HepG2 (cell line): Measurements from ENCODE around the gene CYP46A1. TPM values are rescaled to one million over a fixed set of nuclear protein-coding genes. Genes with fewer than 3 reads are reported as not detected.
A peak's percentile ranks its signal among the peaks of the same experiment; 100 is the strongest.

Experiments used
- ATAC-seq: fragments of 200-7000 bp; cut with Tn5 transposase; 3 replicates; pipeline ENCODE4 v1.9.1; 2020; ENCODE audit warnings: mild to moderate bottlenecking, moderate library complexity
- BruUV-seq: library from RNA; stranded (reverse); fragments of 400-500 nt; replicated peaks from 2 replicates; lab custom pipeline; 2021; lab: Mats Ljungman, UMichigan
- CTCF ChIA-PET: fragments of 300-600 bp; formaldehyde crosslinking; extraction: SDS; loops from one replicate; lab custom pipeline; 2021; ENCODE audit warnings: low total read pairs, inconsistent platforms, low intra/inter-chr PET ratio; lab: Yijun Ruan, JAX
- POLR2A ChIA-PET: fragments of 350-600 bp; sonication (Branson Sonifier 250); formaldehyde crosslinking; loops from one replicate; lab custom pipeline; 2020; ENCODE audit warnings: antibody characterized with exemption, inconsistent platforms; lab: Yijun Ruan, JAX
- DNase-seq: peaks from one replicate; pipeline ENCODE4 v3.0.0-alpha.2; 2015; ENCODE audit warnings: low spot score
- FAIRE-seq: peaks from 3 replicates; lab custom pipeline; 2011; peaks lifted over from hg19 to GRCh38; lab: Jason Lieb, UNC
- H2AFZ ChIP-seq: one replicate; pipeline ENCODE4 v1.6.1; 2011; ENCODE audit warnings: low read length, inconsistent platforms
- H3K27ac ChIP-seq: fragments of 300-600 bp; 3 replicates; pipeline ENCODE4 v1.8.0; 2011; ENCODE audit warnings: mixed run types, mild to moderate bottlenecking, mixed read lengths, low read length, inconsistent platforms; ENCODE audit not compliant: insufficient read depth; ENCODE audit errors: extremely low read length
- H3K27me3 ChIP-seq, 2 experiments: fragments of 200-600 bp in 1 of 2; 2 replicates in 1 of 2; 3 replicates in 1 of 2; pipeline versions ENCODE4 v1.6.0 to v1.8.0; 2011; ENCODE audit warnings: low read length in 2 of 2, mild to moderate bottlenecking in 2 of 2, moderate library complexity in 2 of 2, inconsistent platforms in 1 of 2; ENCODE audit not compliant: insufficient read depth in 2 of 2, control insufficient read depth in 1 of 2
- H3K36me3 ChIP-seq, 2 experiments: fragments of 200-600 bp in 1 of 2; replicated peaks in 1 of 2; 2 replicates in 1 of 2; 3 replicates in 1 of 2; pipeline versions ENCODE4 v1.5.1 to v1.8.0; 2011; ENCODE audit warnings: low read length in 2 of 2, inconsistent platforms in 1 of 2; ENCODE audit not compliant: insufficient read depth in 2 of 2, control insufficient read depth in 1 of 2
- H3K4me1 ChIP-seq: 2 replicates; pipeline ENCODE4 v1.5.1; 2012; ENCODE audit warnings: low read length, inconsistent platforms; ENCODE audit not compliant: insufficient read depth
- H3K4me2 ChIP-seq: 2 replicates; pipeline ENCODE4 v1.6.0; 2011; ENCODE audit warnings: low read depth, low read length, inconsistent platforms
- H3K4me3 ChIP-seq, 3 experiments: fragments of 200-600 bp in 1 of 3; sonication (generic), shearing (Covaris generic) in 1 of 3; replicated peaks in 1 of 3; 2 replicates each; pipeline ENCODE4 v1.5.1; 2011 to 2016; ENCODE audit warnings: low read length in 3 of 3, inconsistent platforms in 2 of 3, low read depth in 2 of 3, mild to moderate bottlenecking in 2 of 3, control low read depth in 1 of 3, mixed read lengths in 1 of 3; ENCODE audit not compliant: insufficient read depth in 1 of 3
- H3K79me2 ChIP-seq: one replicate; pipeline ENCODE4 v1.6.1; 2011; ENCODE audit warnings: low read length, inconsistent platforms; ENCODE audit not compliant: insufficient read depth
- H3K9ac ChIP-seq: 2 replicates; pipeline ENCODE4 v1.6.0; 2011; ENCODE audit warnings: mild to moderate bottlenecking, low read depth, low read length, inconsistent platforms; ENCODE audit not compliant: insufficient read depth
- H3K9me3 ChIP-seq: 2 replicates; pipeline ENCODE4 v1.5.1; 2012; ENCODE audit warnings: mild to moderate bottlenecking, low read length
- H4K20me1 ChIP-seq: 2 replicates; pipeline ENCODE4 v1.6.0; 2011; ENCODE audit warnings: inconsistent platforms, mild to moderate bottlenecking, low read length, moderate library complexity; ENCODE audit not compliant: insufficient read depth
- ARNT ChIP-seq: fragments of 450-650 bp; IDR thresholded peaks from 2 replicates; pipeline ENCODE4 v1.6.1; 2017
- DMAP1 ChIP-seq: IDR thresholded peaks from 2 replicates; pipeline ENCODE4 v1.6.1; 2016
- KLF6 ChIP-seq: IDR thresholded peaks from 2 replicates; pipeline ENCODE4 v1.8.0; 2016; ENCODE audit warnings: missing biosample characterization, missing genetic modification reagents
- MED1 ChIP-seq: sonication (generic); formaldehyde crosslinking; IDR thresholded peaks from 2 replicates; pipeline ENCODE4 v1.4.0; 2020; ENCODE audit warnings: missing genetic modification reagents
- NRL ChIP-seq: sonication (generic); formaldehyde crosslinking; IDR thresholded peaks from 2 replicates; pipeline ENCODE4 v1.5.0; 2020; ENCODE audit warnings: missing genetic modification reagents, mild to moderate bottlenecking, moderate library complexity, borderline replicate concordance
- RBAK ChIP-seq: sonication (generic); formaldehyde crosslinking; IDR thresholded peaks from 2 replicates; pipeline ENCODE4 v1.5.1; 2020; ENCODE audit warnings: mild to moderate bottlenecking, missing genetic modification reagents
- ZFP36 ChIP-seq: fragments of 150-350 bp; IDR thresholded peaks from 2 replicates; pipeline ENCODE4 v1.6.1; 2018; ENCODE audit warnings: borderline replicate concordance, low read length, low read depth; ENCODE audit not compliant: partially characterized antibody
- ZMYM3 ChIP-seq: sonication (generic); formaldehyde crosslinking; IDR thresholded peaks from 2 replicates; pipeline ENCODE4 v1.5.1; 2020; ENCODE audit warnings: mild to moderate bottlenecking, missing genetic modification reagents
- ZNF263 ChIP-seq: sonication (generic); formaldehyde crosslinking; IDR thresholded peaks from 2 replicates; pipeline ENCODE4 v1.4.0; 2020; ENCODE audit warnings: missing genetic modification reagents
- ZNF577 ChIP-seq: sonication (generic); formaldehyde crosslinking; IDR thresholded peaks from 2 replicates; pipeline ENCODE4 v1.4.0; 2020; ENCODE audit warnings: mild to moderate bottlenecking, low read depth, missing genetic modification reagents, borderline replicate concordance
- ZNF629 ChIP-seq: sonication (generic); formaldehyde crosslinking; conservative IDR thresholded peaks from 2 replicates; pipeline ENCODE4 v1.5.0; 2020; ENCODE audit warnings: missing genetic modification reagents
- WGBS: methylation state at CpG from one replicate; pipeline ENCODE4 v1.1.6; 2017; ENCODE audit warnings: low lambda C conversion rate; 5-methylcytosine and 5-hydroxymethylcytosine counted together
- in situ Hi-C: cut with HindIII; loops from 2 replicates; pipeline ENCODE4 v1.10.0; 2017; ENCODE audit warnings: low pct_unique_long_range_greater_than_20kb; ENCODE audit not compliant: extremely low pct_ligation_motif_present
- intact Hi-C: fragments of 100-400 bp; cut with micrococcal nuclease; formaldehyde crosslinking; loops from one replicate; pipeline ENCODE4 v1.10.0; 2022; ENCODE audit not compliant: unreplicated experiment
- polyA plus RNA-seq, 8 experiments: library from polyadenylated mRNA; depleted of rRNA in 3 of 8; stranded (reverse) in 7 of 8; unstranded in 1 of 8; fragments of >200 nt; fragmentation: Illumina TruSeq in 4 of 8; extraction: Trizol in 4 of 8; gene quantifications; 2 replicates each; pipeline versions ENCODE4 v1.2.1 to v1.2.3, GENCODE V29; 2011 to 2016; ENCODE audit warnings: low read depth in 4 of 8, missing spikeins in 1 of 8, mixed read lengths in 1 of 8; ENCODE audit not compliant: insufficient read depth in 1 of 8
- total RNA-seq, 5 experiments: library from RNA; depleted of rRNA; stranded (reverse); fragments of >200 nt; fragmentation: Illumina TruSeq; extraction: Trizol; gene quantifications; 2 replicates each; pipeline ENCODE4 v1.2.3, GENCODE V29; 2016; ENCODE audit warnings: low read depth in 1 of 5
- TF ChIP-seq, protein P1 (sequence below): sonication (generic); formaldehyde crosslinking; IDR thresholded peaks from 2 replicates; pipeline ENCODE4 v1.5.1; 2020; ENCODE audit warnings: mild to moderate bottlenecking, missing genetic modification reagents, moderate library complexity
- TF ChIP-seq, protein P2 (sequence below): sonication (generic); formaldehyde crosslinking; IDR thresholded peaks from 2 replicates; pipeline ENCODE4 v1.4.0; 2020; ENCODE audit warnings: missing genetic modification reagents

Gene CYP46A1
- total and polyA plus RNA-seq, 2 of the 13 experiments (the other 11 are each of a cell fraction or from before 2014, with no cell fraction given) = not detected

DNA sequence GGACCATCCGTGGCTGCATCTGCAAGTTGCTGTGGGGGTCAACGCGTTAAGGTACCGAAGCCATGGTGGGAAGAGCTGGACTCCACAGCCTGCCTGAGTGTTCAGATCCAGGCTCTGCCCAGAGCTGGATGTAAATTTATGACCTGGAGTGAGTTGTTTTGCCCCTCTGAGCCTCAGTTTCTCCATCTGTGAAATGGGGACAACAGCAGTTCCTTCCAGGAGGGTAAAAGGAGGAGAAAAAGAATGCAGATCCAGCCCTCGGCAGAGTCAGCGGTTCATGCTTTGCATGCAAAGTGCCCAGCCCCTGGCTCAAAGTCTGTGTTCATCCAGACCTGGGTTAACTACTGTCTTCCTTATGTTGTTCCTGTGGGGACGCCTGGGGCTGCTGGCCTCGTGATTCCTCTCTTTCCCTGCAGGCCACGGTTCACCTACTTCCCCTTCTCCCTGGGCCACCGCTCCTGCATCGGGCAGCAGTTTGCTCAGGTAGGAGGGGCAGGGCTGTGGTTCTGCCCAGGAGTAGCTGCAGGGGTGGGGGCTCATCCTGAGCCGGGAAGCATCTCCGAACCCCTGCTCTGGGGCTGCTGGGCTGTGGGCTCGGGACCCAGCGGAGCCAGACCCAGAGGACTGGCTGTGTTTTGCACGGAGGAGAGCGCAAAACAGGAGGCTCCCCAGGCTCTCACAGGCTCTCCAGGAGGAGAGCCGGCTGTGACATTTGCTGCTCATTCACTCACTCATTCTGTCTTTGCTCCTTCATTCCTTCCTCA lies 41.9 kb downstream of the CYP46A1 start:
- DNase-seq = no peak
- Histone ChIP-seq H3K9me3 (no peaks in the 10 kb centered on the region), H3K4me1 (peaks cover 13% of the 10 kb centered on the region), H2AFZ (no peak overlapping the region), H3K4me2 (peak overlapping the region; percentile 31), H3K9ac (no peak overlapping the region), H3K36me3 (no peaks in the 10 kb centered on the region), H4K20me1 (no peaks in the 10 kb centered on the region), H3K27ac (no peak overlapping the region), H3K27me3 (peaks cover 5 to 21% of the 10 kb centered on the region in 2 experiments; a peak in 4 of 5 replicates), H3K79me2 (no peaks in the 10 kb centered on the region), H3K4me3 (peak overlapping the region in 1 of 3 experiments; percentile 41; a peak in 1 of 6 replicates)
- POLR2A ChIA-PET = no interaction called here
- 0% methylated on average over 7 of the region's 18 CpGs for WGBS
- FAIRE-seq = no peak
- intact Hi-C loops = no loop called here
- in situ Hi-C loops = no loop called here
- CTCF ChIA-PET = no interaction called here
- no peak for ATAC-seq
- TF ChIP-seq ZFP36 = no peak
- no peak for TF ChIP-seq ZNF263 (CRISPR knock-in tag)
- no peak for TF ChIP-seq DMAP1 (CRISPR knock-in tag)
- peak; percentile 87 for TF ChIP-seq ZNF629 (CRISPR knock-in tag)
- TF ChIP-seq ARNT = no peak
- no peak for TF ChIP-seq MED1 (CRISPR knock-in tag)
- no peak for TF ChIP-seq NRL (CRISPR knock-in tag)
- TF ChIP-seq RBAK = no peak
- no peak for TF ChIP-seq KLF6 (CRISPR knock-in tag)
- peak; percentile 53 for TF ChIP-seq ZMYM3 (CRISPR knock-in tag)
- TF ChIP-seq ZNF577 (CRISPR knock-in tag) = no peak
- TF ChIP-seq, protein P1, sequence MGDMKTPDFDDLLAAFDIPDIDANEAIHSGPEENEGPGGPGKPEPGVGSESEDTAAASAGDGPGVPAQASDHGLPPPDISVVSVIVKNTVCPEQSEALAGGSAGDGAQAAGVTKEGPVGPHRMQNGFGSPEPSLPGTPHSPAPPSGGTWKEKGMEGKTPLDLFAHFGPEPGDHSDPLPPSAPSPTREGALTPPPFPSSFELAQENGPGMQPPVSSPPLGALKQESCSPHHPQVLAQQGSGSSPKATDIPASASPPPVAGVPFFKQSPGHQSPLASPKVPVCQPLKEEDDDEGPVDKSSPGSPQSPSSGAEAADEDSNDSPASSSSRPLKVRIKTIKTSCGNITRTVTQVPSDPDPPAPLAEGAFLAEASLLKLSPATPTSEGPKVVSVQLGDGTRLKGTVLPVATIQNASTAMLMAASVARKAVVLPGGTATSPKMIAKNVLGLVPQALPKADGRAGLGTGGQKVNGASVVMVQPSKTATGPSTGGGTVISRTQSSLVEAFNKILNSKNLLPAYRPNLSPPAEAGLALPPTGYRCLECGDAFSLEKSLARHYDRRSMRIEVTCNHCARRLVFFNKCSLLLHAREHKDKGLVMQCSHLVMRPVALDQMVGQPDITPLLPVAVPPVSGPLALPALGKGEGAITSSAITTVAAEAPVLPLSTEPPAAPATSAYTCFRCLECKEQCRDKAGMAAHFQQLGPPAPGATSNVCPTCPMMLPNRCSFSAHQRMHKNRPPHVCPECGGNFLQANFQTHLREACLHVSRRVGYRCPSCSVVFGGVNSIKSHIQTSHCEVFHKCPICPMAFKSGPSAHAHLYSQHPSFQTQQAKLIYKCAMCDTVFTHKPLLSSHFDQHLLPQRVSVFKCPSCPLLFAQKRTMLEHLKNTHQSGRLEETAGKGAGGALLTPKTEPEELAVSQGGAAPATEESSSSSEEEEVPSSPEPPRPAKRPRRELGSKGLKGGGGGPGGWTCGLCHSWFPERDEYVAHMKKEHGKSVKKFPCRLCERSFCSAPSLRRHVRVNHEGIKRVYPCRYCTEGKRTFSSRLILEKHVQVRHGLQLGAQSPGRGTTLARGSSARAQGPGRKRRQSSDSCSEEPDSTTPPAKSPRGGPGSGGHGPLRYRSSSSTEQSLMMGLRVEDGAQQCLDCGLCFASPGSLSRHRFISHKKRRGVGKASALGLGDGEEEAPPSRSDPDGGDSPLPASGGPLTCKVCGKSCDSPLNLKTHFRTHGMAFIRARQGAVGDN (CRISPR knock-in tag) = 0 out of 2 replicates have a peak, but pooled peaks have one; percentile 3
- TF ChIP-seq, protein P2, sequence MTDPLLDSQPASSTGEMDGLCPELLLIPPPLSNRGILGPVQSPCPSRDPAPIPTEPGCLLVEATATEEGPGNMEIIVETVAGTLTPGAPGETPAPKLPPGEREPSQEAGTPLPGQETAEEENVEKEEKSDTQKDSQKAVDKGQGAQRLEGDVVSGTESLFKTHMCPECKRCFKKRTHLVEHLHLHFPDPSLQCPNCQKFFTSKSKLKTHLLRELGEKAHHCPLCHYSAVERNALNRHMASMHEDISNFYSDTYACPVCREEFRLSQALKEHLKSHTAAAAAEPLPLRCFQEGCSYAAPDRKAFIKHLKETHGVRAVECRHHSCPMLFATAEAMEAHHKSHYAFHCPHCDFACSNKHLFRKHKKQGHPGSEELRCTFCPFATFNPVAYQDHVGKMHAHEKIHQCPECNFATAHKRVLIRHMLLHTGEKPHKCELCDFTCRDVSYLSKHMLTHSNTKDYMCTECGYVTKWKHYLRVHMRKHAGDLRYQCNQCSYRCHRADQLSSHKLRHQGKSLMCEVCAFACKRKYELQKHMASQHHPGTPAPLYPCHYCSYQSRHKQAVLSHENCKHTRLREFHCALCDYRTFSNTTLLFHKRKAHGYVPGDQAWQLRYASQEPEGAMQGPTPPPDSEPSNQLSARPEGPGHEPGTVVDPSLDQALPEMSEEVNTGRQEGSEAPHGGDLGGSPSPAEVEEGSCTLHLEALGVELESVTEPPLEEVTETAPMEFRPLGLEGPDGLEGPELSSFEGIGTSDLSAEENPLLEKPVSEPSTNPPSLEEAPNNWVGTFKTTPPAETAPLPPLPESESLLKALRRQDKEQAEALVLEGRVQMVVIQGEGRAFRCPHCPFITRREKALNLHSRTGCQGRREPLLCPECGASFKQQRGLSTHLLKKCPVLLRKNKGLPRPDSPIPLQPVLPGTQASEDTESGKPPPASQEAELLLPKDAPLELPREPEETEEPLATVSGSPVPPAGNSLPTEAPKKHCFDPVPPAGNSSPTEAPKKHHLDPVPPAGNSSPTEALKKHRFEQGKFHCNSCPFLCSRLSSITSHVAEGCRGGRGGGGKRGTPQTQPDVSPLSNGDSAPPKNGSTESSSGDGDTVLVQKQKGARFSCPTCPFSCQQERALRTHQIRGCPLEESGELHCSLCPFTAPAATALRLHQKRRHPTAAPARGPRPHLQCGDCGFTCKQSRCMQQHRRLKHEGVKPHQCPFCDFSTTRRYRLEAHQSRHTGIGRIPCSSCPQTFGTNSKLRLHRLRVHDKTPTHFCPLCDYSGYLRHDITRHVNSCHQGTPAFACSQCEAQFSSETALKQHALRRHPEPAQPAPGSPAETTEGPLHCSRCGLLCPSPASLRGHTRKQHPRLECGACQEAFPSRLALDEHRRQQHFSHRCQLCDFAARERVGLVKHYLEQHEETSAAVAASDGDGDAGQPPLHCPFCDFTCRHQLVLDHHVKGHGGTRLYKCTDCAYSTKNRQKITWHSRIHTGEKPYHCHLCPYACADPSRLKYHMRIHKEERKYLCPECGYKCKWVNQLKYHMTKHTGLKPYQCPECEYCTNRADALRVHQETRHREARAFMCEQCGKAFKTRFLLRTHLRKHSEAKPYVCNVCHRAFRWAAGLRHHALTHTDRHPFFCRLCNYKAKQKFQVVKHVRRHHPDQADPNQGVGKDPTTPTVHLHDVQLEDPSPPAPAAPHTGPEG (CRISPR knock-in tag) = no peak
- BruUV-seq = no TSS peak
